ENCODE measurements around the gene TIMP1.

The TIMP1 gene

GRCh38 chrX:47581731-47582647, at the start of gene TIMP1:
TSS of gene TIMP1 (plus strand) at chrX:47582436. CDS start at chrX:47583416, 980 bp downstream.
- DNase-seq (ENCODE audit: low read depth, low spot score), result peak; percentile 38

- DNase-seq (ENCODE audit: low read depth, low spot score), result no peak
Observed at GRCh38 chrX:47539860-47540259, 42.4 kb upstream of the TIMP1 start.

DNA sequence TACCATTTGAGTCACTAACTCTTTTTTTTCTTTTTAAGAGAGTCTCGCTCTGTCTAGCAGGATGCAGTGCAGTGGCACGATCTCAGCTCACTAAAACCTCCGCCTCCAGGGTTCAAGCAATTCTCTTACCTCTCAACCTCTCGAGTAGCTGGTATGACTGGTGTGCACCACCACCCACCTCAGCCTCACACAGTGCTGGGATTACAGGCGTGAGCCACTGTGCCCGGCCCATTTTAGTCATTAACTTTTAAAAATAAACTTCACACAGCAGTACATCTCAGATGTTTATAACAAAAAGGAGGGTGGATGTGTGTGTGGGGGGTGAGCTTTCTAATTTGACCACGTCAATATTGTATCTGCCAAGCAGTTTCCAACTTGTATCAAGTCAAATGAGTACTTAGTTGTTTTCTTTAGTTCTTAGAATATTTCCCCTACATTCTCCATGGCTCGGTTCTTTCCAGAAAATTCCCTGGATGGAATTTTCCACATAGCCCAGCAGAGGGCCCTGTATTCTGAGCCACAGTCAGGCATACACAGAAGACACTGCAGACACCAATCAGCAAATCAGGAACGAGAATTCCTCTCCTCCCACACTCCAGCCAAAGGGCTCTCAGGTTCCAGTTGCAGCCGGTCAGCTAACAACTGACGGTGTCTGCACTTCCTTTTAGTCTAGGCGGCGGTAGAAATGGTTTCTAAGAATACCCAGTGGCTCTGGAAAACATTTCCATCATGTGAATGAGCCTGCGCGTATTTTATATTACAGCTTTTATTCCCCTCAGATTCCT, 41.3 kb upstream of the TIMP1 start:
- DNase-seq (ENCODE audit: low read depth, low spot score), result no peak

GRCh38 chrX:47543496-47543895, 38.7 kb upstream of the TIMP1 start:
- DNase-seq (ENCODE audit: low read depth, low spot score), result no peak

DNA sequence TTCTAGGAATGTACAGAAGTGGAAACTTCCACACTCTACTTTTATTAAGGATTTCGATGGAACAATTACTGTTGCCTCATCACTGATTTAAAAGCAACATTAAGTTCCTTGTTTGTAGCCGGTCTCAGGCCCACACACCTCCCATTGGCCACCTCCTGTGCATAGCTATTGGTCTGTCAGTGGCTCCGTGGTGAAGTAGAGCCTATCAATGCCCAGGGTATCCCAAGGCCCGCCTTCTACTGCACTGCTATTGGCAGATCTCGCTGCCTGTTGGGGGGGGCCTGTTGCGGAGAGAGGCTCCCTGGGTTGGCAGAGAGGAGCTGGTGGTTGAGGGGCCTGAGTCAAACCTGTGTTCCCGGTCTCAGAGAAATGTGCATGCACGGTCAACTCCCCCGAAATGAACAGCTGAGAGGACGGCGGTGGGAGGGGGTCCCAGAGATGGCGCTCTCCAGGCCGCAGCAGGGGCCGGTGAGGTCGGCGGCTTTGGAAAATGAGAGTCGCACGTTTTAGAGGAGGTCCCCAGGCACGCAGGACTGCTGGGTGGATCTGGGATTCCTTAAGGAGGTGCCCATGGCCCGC, 26.1 kb upstream of the TIMP1 start:
- peak; percentile 72 for DNase-seq (ENCODE audit: low read depth, low spot score)

GRCh38 chrX:47558436-47558835, 23.8 kb upstream of the TIMP1 start:
- no peak for DNase-seq (ENCODE audit: low read depth, low spot score)

GRCh38 chrX:47560179-47560933, 21.9 kb upstream of the TIMP1 start:
- no peak for DNase-seq (ENCODE audit: low read depth, low spot score)

- peak; percentile 91 for DNase-seq (ENCODE audit: low read depth, low spot score)
Observed at GRCh38 chrX:47560934-47561658, 21.1 kb upstream of the TIMP1 start, which contains the start of gene ARAF. TSS of gene ARAF (plus strand) at chrX:47561205. CDS start at chrX:47562968, 1,763 bp downstream.

DNA sequence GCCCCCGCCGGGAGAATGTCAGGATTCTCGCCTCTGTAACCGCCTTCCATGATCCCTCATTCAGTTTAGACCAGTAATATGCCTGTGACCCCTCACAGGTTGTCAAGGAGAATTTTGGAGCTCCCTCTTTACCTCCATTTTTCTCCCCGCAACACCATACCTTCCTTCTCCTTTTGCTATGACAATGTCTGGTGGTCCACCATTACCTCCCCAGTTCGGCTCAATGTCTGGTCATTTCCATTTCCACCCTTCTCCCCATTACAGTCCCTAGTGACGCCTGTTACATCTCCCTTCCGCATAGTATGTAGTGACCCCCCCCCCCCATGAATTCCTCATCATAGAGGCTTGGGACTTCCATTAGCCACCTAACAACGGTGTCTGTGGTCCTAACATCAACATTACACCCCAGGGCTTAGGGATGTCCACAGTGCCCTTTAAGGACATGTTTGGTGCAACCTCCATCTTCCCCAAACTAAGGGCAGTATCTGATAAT, 20.5 kb upstream of the TIMP1 start:
- no peak for DNase-seq (ENCODE audit: low read depth, low spot score)

GRCh38 chrX:47562615-47563243, 19.5 kb upstream of the TIMP1 start:
- DNase-seq (ENCODE audit: low read depth, low spot score), result no peak

DNA sequence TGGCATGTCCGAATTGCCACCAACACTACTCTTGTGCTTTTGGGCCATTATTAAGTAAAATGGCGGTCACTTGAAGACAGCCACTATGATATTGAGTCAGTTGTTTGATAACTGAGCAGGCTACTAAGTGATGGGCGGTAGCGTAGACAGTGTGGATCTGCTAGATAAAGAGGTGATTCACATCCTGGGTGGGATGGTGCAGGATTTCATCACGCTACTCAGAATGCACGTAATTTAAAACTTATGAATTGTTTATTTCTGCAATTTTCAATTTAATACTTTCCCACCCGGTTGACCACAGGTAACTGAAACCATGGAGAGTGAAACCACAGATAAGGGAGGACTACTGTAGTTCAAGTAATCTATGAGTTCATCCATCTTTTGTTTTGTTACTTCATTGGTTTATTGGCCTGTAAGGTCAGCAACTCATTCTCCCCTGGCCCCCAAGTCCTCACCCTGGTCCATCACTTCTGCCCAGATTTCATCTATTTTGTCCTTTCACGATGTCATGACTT, 18.4 kb upstream of the TIMP1 start:
- DNase-seq (ENCODE audit: low read depth, low spot score), result no peak

GRCh38 chrX:47564438-47565085, 17.7 kb upstream of the TIMP1 start:
- no peak for DNase-seq (ENCODE audit: low read depth, low spot score)

- no peak for DNase-seq (ENCODE audit: low read depth, low spot score)
Observed at GRCh38 chrX:47566841-47567240, 15.4 kb upstream of the TIMP1 start.

DNA sequence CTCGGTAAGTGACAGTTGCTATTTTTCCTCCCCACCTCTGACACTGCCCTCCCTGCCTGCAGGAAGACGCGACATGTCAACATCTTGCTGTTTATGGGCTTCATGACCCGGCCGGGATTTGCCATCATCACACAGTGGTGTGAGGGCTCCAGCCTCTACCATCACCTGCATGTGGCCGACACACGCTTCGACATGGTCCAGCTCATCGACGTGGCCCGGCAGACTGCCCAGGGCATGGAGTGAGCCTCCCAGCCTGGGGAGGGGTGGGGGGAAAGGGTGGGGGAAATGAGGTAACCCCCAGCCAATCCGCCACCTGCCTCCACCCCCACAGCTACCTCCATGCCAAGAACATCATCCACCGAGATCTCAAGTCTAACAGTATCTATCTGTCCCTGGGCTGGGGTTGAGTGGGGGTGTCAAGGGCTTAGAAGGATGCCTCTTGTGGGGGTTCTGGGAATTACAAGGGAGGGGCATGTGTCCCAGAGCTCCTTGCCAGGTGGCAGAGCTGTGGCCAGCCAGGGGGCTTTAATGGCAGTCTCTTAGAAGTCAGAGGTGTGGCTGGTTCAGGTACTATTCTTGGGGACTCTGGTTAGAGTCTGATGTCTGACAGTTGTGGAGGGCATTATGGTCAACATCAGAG, 13.5 kb upstream of the TIMP1 start:
- no peak for DNase-seq (ENCODE audit: low read depth, low spot score)

DNA sequence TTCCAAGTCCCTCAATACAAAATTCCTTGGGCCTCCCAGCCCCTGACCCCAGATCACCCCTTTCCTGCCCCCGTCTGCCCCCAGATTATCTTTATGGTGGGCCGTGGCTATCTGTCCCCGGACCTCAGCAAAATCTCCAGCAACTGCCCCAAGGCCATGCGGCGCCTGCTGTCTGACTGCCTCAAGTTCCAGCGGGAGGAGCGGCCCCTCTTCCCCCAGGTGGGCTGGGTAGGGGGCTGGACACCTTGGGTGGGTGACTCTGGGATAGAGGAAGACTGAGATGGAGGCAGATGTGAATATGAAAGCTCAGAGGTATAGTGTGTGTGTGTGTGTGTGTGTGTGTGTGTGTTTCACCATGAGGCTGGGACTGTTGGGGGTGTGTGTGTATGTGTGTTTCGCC, 11.4 kb upstream of the TIMP1 start:
- DNase-seq (ENCODE audit: low read depth, low spot score), result no peak

DNA sequence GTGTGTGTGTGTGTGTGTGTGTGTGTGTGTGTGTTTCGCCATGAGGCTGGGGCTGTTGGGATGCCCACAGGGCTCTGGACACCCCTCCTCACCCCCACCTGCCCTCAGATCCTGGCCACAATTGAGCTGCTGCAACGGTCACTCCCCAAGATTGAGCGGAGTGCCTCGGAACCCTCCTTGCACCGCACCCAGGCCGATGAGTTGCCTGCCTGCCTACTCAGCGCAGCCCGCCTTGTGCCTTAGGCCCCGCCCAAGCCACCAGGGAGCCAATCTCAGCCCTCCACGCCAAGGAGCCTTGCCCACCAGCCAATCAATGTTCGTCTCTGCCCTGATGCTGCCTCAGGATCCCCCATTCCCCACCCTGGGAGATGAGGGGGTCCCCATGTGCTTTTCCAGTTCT, 11.0 kb upstream of the TIMP1 start:
- DNase-seq (ENCODE audit: low read depth, low spot score), result no peak

GRCh38 chrX:47571896-47572295, 10.3 kb upstream of the TIMP1 start:
- no peak for DNase-seq (ENCODE audit: low read depth, low spot score)

DNA sequence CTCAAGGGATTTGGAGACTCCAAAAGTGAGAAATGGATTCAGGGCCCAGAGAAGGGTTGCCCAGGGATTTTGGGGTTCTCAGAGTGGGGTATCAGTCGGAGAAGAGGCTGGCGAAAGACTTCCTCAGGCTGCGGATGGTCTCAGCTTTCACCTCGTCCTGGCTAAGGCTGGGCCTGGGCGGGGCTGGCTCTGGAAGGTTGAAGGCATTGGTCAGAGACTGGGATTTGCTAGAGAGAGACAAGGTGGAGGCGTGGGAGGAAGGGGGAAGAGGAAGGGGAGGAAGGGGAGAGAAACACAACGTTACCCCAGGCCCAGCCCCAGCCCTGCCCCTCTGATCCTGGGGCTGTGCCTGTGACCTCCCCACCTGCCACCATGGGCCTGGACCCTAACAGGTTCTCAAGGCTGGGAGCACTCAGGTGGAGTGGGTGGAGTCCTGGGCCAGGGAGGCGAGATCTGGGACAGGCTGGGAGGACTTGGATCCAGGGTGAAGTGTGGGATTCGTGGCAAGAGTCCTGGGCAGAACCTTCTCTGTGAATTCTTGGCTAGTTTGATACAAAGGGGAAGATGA, 9.4 kb upstream of the TIMP1 start:
- DNase-seq (ENCODE audit: low read depth, low spot score), result no peak

All from activated CD4-positive, CD25-positive, alpha-beta regulatory T cell treated with anti-CD3 and anti-CD28 coated beads, Interleukin-2, amount 50 U/mL, for 16 hours (primary cell).